HG02642 (cell line): ENCODE data around the gene ACER2.
"Not testable (repeated sequence)": the region's sequence is repeated elsewhere in the genome, so short reads cannot be mapped to it uniquely, and the experiment has no call there.

Source experiments
- ATAC-seq: cut with Tn5 transposase; IDR thresholded peaks from one replicate; pipeline ENCODE4 v1.9.1; 2021; ENCODE audit warnings: mild to moderate bottlenecking; ENCODE audit not compliant: unreplicated experiment, poor library complexity

ACER2 gene

DNA sequence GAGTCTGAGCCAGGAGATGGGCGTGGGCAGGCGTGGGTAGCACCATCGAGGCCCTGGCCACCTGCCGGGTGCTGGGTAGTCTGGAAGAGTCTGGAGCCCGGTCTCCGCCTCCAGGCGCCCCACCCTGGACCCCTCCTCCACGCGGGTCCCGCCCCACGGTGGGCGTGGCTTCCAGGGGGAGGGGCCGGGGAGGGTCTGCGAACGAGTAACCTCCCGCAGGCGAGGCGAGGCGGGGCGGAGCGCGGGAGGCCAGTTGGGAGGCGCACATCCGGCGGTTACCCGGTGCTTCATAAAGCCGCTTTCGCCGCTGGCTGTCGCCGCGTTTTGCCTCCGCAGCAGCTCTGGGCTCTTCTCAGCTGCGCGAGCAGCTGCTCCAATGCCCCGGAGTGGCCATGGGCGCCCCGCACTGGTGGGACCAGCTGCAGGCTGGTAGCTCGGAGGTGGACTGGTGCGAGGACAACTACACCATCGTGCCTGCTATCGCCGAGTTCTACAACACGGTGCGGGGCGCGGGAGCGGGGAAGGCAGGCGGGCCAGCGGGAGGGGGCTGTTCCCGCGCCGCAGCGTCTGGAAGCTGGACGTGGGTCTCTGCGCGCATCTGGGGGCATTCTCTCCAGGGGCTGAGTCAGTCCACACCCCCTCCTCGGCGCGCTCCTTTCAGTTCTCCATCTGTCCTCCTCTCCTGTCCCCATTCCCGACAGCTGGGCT, at the start of gene ACER2:
Gene ACER2 (plus strand): TSS at position 317 of the 708 bp plus-strand sequence. CDS start 76 bp downstream, at position 393.
- peak; percentile 97 for ATAC-seq

GRCh38 chr9:19369107-19369506, 39.7 kb upstream of the ACER2 start:
- ATAC-seq = no peak

GRCh38 chr9:19371942-19372341, 36.9 kb upstream of the ACER2 start:
- ATAC-seq = no peak

GRCh38 chr9:19372567-19372966, 36.2 kb upstream of the ACER2 start:
- ATAC-seq = no peak

- no peak for ATAC-seq
Measured at GRCh38 chr9:19373527-19373926, 35.3 kb upstream of the ACER2 start.

DNA sequence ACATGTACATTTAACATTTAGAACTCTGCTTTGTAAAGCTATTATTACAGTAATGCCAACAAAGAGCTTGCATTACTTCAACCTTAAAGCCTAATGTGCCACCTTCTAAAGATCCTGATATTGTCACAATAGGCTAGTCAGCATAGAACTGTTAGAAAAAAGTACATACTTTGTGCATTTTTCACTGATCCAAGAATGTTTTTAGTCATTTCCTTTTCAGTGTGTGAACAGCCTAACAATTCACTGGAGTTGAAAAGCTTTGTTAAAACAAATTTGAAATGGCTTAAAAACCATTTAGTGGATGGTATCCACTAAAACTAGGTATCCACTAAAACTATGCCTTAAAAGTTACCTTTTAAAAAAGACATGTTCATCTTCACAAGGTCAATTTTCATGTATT, 33.3 kb upstream of the ACER2 start:
- ATAC-seq = no peak

GRCh38 chr9:19376931-19377330, 31.9 kb upstream of the ACER2 start:
- no peak for ATAC-seq

DNA sequence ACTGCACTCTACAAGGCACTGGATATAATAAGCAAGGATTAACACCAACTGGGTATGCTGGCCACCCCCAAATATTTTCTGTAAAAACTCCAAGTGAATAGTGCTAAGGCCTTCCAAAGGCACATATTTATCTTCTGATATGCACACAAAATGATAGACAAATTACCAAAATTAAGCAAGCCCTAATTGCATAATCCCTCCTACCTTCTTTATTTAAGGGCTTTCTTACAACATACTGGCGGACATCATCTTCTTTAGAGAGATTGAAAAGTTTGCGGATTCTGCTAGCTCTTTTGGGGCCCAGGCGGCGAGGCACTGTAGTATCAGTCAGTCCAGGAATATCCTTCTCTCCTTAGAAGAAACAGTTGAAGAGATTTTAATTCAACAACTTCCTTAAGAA, 30.6 kb upstream of the ACER2 start:
- ATAC-seq = no peak

DNA sequence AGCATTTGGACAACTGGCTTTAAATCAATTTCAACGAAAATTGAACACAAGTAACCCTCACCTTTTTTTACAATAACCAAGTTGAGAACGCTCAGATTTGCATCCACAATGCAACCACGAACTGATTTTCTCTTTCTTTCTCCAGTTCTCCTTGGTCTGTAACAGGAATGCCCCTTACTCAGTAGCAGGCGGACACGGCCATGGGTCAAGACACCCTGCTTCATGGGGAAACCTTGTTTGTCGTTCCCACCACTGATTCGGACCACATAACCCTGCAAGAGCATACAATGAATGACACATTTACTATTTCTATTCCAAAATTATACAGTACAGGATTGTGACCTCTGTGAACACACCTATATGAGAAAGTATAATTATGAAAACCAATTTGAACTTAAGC, 30.2 kb upstream of the ACER2 start:
- no peak for ATAC-seq

GRCh38 chr9:19379283-19379682, 29.5 kb upstream of the ACER2 start:
- ATAC-seq = no peak

DNA sequence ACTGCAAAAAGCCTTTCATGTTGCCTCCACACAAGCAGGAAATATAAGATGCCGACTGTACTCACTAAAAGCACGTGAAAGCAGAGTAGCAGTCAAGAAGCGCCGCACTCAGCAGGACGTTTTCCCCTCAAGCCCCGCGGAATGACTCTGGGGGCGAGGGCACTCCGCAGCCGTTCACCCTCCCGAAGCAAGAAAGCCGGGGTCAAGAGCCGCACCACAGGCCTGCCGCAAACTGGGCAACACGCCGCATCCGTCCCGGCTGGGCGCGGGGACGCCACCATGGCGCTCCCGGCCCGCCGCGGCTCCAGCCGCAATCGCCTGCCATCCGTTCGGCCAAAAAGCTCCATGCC, 29.1 kb upstream of the ACER2 start:
- ATAC-seq = peak; percentile 43

DNA sequence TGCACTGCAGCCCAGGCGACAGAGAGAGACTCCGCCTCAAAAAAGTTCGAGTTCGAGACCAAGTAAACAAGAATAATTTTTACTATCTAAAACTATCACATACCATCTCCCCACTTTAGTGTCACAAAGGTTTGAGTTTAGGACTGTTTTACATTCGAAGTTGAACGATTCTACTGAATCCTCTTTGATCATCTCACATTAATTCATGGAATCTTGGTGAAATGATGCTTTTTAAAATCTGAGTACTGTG, 28.1 kb upstream of the ACER2 start:
- no peak for ATAC-seq

DNA sequence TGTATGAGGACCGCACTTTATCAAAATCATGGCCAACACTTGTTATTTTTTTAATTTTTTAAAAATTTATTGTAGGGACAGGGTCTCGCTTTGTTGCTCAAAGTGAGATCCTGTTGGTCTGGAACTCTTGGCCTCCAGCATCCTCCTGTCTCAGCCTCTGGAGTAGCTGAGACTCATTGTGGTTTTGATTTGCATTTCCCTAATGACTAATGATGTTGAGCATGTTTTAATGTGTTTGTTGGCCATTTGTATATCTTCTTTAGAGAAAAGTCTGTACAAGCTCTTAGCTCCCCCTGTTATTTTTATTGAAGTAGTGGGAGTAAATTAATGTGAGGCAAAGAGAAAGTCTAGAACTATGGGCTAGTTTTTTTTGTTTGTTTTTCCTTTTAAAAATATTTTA, 27.2 kb upstream of the ACER2 start:
- ATAC-seq = no peak

DNA sequence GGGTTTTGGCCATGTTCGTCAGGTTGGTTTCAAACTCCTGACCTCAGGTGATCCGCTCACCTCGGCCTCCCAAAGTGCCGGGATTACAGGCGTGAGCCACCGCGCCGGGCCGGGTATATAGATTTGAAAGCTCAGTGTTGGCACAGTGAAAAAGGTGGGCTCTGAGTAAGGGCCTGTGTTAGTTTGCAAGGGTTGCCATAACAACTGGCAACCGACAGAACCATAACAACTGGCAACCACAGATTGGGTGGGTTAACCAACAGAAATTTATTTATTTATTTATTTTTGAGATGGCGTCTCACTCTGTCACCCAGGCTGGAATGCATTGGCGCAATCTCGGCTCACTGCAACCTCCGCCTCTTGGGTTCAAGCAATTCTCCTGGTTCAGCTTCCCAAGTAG, 23.6 kb upstream of the ACER2 start:
- not testable (repeated sequence) for ATAC-seq

DNA sequence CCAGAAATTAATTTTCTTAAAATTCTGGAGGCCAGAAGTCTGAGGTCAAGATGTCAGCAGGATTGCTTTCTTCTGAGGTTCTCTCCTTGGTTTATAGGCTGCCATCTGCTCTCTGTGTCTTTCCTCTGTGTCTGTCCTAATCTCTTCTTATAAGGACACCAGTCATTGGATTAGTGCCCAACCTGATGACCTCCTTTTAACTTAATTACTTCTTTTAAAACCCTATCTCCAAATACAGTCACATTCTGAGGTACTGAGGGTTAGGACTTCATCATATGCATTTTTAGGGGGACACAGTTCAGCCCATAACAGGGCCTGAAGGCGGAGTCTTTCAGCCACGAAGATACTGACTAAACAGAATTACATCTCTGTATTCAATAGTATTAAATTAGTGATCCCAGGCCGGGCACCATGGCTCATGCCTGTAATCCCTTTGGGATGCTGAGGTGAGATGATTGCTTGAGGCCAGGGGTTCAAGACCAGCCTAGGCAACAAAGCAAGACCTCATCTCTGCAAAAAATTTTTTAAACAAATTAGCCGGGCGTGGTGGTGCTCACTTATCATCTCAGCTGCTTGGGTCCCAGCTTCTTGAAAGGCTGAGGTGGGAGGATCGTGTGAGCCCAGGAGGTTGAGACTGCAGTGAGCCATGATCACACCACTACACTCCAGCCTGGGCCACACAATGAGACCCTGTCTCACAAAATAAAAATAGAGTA, 22.9 kb upstream of the ACER2 start:
- ATAC-seq = no peak

DNA sequence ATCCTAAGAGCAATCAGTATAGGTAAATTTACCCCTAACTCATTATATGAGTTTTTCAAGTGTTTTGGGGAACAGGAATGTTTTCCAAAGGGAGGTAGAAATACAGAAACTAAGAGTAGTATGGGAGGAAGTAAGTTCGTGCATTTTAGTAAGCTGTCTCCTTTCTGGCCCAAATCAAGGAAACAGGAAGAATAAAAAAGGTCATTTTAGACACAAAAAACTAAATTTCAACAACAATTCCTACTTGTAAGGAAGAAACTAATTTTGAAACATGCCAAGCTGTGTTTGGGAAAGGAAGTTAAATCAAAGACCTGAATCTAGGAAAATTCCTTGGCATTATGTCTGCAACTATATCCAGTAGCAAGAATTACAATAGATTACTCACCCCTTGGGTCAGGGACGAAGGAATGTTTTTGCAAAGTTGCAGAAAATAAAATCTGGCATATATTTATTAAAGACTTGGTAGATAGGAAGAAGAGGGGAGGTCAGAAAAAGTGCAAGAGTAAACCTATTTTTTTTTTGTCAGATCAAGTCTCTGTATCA, 22.2 kb upstream of the ACER2 start:
- ATAC-seq = no peak

- ATAC-seq = no peak
Measured at GRCh38 chr9:19387317-19387716, 21.5 kb upstream of the ACER2 start.

DNA sequence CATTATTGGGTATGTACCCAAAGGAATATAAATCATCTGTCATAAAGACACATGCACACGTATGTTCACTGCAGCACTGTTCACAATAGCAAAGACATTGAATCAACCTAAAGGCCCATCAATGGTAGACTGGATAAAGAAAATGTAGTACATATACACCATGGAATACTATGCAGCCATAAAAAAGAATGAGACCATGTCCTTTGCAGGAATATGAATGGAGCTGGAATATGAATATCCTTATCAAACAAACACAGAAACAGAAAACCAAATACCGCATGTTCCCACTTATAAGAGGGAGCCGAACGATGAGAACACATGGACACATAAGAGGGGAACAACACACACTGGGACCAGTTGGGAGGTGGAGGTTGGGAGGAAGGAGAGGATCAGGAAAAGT, 19.3 kb upstream of the ACER2 start:
- ATAC-seq = not testable (repeated sequence)

- ATAC-seq = no peak
Measured at GRCh38 chr9:19397845-19398244, 11.0 kb upstream of the ACER2 start.

- ATAC-seq = not testable (repeated sequence)
Measured at GRCh38 chr9:19403231-19403630, 5.6 kb upstream of the ACER2 start.

DNA sequence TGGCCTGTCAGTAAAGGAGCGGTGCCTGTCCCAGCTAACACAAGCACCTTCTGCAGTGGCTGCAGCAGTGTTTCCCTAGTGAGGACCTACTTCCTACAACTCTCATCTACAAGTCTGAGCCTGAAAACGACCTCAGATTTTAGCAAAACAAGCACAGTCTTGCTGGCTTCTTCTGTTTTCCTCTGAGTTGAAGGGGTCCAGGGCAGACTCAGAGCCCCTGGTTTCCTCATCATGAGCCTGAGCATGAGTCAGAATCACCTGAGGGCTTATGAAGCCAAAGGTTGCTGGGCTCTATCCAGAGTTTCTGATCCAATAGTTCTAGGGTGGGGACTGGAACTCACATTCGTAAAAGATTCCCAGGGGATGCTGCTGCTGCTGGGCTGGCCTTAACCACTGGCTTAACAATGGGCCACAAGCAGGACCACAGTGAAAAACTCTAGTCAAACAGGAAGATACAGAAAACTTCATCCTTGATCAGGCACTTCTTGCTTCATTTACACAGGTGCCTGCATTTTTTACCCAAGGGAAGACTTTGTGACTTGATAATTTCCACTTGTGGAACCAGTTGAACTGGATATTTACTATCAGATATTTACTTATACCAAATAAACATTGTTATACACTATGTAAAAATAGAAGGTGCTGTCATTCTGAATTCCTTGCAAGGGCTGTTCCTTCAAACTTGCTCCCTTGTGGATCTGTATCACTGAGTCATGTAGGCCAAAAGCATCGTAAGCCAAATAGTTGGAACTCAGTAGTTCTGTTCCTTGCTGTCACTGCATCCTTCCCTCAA, 4.3 kb upstream of the ACER2 start:
- ATAC-seq = no peak
